ENCODE measurements around the gene STS. TPM values are rescaled to one million over a fixed set of nuclear protein-coding genes. Genes with fewer than 3 reads are reported as not detected.

Gene STS, protein sequence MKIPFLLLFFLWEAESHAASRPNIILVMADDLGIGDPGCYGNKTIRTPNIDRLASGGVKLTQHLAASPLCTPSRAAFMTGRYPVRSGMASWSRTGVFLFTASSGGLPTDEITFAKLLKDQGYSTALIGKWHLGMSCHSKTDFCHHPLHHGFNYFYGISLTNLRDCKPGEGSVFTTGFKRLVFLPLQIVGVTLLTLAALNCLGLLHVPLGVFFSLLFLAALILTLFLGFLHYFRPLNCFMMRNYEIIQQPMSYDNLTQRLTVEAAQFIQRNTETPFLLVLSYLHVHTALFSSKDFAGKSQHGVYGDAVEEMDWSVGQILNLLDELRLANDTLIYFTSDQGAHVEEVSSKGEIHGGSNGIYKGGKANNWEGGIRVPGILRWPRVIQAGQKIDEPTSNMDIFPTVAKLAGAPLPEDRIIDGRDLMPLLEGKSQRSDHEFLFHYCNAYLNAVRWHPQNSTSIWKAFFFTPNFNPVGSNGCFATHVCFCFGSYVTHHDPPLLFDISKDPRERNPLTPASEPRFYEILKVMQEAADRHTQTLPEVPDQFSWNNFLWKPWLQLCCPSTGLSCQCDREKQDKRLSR
- 1.7 TPM for polyA plus RNA-seq (2013, experiment 1 of 2)
- polyA plus RNA-seq (2013, experiment 2 of 2), result 1.4 TPM

DNA sequence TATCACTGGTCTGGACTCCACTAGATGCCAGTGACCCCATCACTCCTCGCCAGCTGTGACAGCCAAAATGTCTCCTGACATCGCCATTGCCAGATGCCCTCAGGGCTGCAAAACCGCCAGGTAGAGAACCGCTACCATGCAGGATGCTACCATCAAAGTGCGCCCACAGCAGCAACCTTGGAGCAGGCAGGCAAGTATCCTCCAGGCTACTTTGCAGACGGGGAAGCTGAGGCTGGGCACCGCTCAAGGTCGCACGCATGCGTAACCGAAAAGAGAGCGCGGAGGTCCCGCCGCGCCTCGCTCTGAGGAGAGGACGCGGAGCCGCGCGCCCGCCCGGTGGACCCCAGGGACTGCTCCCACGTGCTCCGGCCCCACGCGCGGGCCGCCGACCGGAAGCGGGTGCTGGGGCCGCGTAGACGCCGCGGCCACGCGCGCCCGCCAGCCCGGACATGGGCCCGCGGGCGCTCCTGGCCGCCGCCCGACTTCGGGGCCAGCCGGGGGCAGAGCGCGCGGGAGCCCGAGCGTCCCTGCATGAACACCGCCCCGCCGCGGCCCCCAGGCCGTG is at the start of gene STS:
Gene STS (plus strand): TSS at position 300 of the 565 bp plus-strand sequence. CDS start 105,488 bp downstream, outside the sequence.
- Histone ChIP-seq H3K4me3 (ENCODE audit: low read length) (peak within 1 kb of the TSS; percentile 94), H3K9ac (ENCODE audit: low read depth, low read length) (peak within 1 kb of the TSS; percentile 81), H3K36me3 (ENCODE audit: insufficient read depth, low read length) (no peaks in the 10 kb centered on the region), H3K27ac (ENCODE audit: low read depth, low read length) (peak within 1 kb of the TSS; percentile 55), H3K9me3 (ENCODE audit: insufficient read depth, low read depth, low read length) (no peaks in the 10 kb centered on the region), H3K27me3 (ENCODE audit: insufficient read depth, low read length) (no peaks in the 10 kb centered on the region), H3K4me1 (ENCODE audit: insufficient read depth, low read length) (no peaks in the 10 kb centered on the region)
- WGBS, result under 1% methylated on average over 61 of the region's 61 CpGs

DNA sequence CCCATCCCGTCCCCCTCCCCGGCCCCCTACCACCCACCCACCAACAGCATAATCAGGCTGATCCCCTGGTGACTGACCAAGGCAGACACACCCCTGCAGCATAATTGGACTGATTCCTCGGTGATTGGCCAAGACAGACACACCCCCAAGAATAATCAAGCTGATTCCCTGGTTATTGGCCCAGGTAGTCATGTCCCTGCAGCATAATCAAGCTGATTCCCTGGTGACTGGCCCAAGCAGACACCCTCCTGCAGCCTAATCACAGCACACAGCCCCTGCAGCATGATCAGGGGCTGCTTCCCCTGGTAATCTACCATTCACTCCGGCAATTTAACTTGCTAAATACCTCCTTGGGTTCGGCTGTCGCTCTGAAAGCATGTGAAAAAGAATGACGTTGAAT is 47.5 kb upstream of the STS start:
- H3K27me3 ChIP-seq (ENCODE audit: insufficient read depth, low read length), result no peaks in the 10 kb centered on the region
- H3K27ac ChIP-seq (ENCODE audit: low read depth, low read length), result no peak overlapping the region
- no peak overlapping the region for H3K4me3 ChIP-seq (ENCODE audit: low read length)
- H3K36me3 ChIP-seq (ENCODE audit: insufficient read depth, low read length), result no peaks in the 10 kb centered on the region; the same call in 1 of the 2 replicates
- H3K9ac ChIP-seq (ENCODE audit: low read depth, low read length), result no peak overlapping the region
- H3K4me1 ChIP-seq (ENCODE audit: insufficient read depth, low read length), result no peaks in the 10 kb centered on the region
- 36% methylated on average over 5 of the region's 7 CpGs for WGBS
- no peaks in the 10 kb centered on the region for H3K9me3 ChIP-seq (ENCODE audit: insufficient read depth, low read depth, low read length)

DNA sequence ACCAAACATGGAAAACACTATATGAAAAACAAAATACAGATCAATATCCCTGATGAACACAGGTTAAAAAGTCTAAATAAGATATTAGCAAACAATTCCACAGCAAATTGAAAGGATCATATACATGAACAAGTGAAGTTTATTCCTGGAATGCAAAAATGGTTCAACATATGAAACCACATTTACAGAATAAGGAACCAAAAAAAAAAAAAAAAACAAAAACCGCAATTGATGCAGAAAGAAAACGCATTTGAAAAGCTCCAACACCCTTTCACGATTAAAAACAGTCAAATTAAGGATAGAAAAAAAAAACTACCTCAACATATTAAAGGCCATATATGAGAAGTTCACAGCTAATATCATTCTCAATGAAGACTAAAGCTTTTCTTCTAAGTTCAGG is 45.4 kb upstream of the STS start:
- Histone ChIP-seq H3K4me1 (ENCODE audit: insufficient read depth, low read length) (no peaks in the 10 kb centered on the region), H3K36me3 (ENCODE audit: insufficient read depth, low read length) (no peaks in the 10 kb centered on the region; the same call in 1 of the 2 replicates)
- WGBS, result 88% methylated on average over 1 of the region's 3 CpGs

GRCh38 chrX:7106649-7107048 is 40.9 kb upstream of the STS start:
- Histone ChIP-seq H3K36me3 (ENCODE audit: insufficient read depth, low read length) (no peaks in the 10 kb centered on the region; the same call in 1 of the 2 replicates), H3K4me1 (ENCODE audit: insufficient read depth, low read length) (peaks cover 12% of the 10 kb centered on the region; the same call in 1 of the 2 replicates), H3K27ac (ENCODE audit: low read depth, low read length) (no peak overlapping the region), H3K4me3 (ENCODE audit: low read length) (no peak overlapping the region), H3K9ac (ENCODE audit: low read depth, low read length) (no peak overlapping the region), H3K9me3 (ENCODE audit: insufficient read depth, low read depth, low read length) (no peaks in the 10 kb centered on the region), H3K27me3 (ENCODE audit: insufficient read depth, low read length) (no peaks in the 10 kb centered on the region)
- 97% methylated on average over 2 of the region's 2 CpGs for WGBS

More for the DNA sequence above, 45.4 kb upstream of the STS start:
- Histone ChIP-seq H3K4me3 (ENCODE audit: low read length) (no peak overlapping the region), H3K27me3 (ENCODE audit: insufficient read depth, low read length) (no peaks in the 10 kb centered on the region), H3K9me3 (ENCODE audit: insufficient read depth, low read depth, low read length) (no peaks in the 10 kb centered on the region), H3K27ac (ENCODE audit: low read depth, low read length) (no peak overlapping the region), H3K9ac (ENCODE audit: low read depth, low read length) (no peak overlapping the region)

DNA sequence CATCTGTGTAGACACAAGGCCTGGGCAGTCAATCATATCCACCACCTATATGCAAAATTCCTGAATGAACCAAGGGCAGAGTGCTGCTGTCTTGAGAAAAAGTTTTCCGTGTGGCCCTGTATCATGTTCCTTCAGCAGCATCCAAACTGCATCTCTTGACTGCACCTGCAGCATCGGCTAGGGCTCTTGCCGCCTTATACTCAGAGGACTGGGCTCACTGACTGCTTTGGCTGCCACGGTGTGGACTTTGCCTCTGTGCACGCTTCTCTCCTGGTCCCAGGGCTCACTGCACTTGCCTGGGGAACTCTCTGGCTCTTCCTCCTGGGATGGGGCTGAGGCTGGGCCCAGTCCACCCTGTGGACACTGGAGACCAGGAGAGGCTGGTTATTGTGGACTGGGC is 39.5 kb upstream of the STS start:
- no peak overlapping the region for H3K27ac ChIP-seq (ENCODE audit: low read depth, low read length)
- H3K9ac ChIP-seq (ENCODE audit: low read depth, low read length), result no peak overlapping the region
- no peaks in the 10 kb centered on the region; the same call in 1 of the 2 replicates for H3K36me3 ChIP-seq (ENCODE audit: insufficient read depth, low read length)

DNA sequence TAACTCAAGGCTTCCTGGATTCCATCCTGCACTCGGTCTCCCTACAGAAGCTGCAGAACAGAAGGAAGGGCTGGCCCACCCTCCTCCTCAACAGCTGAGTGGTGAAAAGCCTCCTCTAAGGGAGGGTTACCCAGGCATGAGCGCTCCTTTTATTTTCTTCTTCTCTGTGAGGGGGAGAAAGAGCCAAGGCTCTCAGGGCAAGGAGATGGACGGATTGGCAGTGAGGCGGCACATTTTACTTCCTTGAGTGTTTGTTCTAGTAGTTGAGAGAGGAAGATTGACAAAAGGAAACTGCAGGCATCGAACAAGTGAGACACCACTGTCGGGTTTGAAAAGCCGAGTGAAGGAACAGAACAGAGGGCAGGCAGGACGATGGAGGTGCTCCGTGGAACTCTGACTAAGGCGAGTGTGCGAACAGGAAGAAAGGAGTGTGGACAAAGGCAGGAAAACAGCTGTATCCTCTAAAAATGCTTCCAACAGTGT is 38.4 kb upstream of the STS start:
- 76% methylated on average over 11 of the region's 11 CpGs for WGBS
- H3K9ac ChIP-seq (ENCODE audit: low read depth, low read length), result no peak overlapping the region

More for the DNA sequence above, 39.5 kb upstream of the STS start:
- no peaks in the 10 kb centered on the region for H3K27me3 ChIP-seq (ENCODE audit: insufficient read depth, low read length)
- H3K9me3 ChIP-seq (ENCODE audit: insufficient read depth, low read depth, low read length), result no peaks in the 10 kb centered on the region
- WGBS, result 95% methylated on average over 5 of the region's 5 CpGs
- H3K4me1 ChIP-seq (ENCODE audit: insufficient read depth, low read length), result peaks cover 12% of the 10 kb centered on the region; the same call in 1 of the 2 replicates
- no peak overlapping the region for H3K4me3 ChIP-seq (ENCODE audit: low read length)

GRCh38 chrX:7109838-7110793 is 37.4 kb upstream of the STS start:
- 81% methylated on average over 12 of the region's 12 CpGs for WGBS
- Histone ChIP-seq H3K9ac (ENCODE audit: low read depth, low read length) (no peak overlapping the region), H3K9me3 (ENCODE audit: insufficient read depth, low read depth, low read length) (no peaks in the 10 kb centered on the region)

More for the DNA sequence above, 38.4 kb upstream of the STS start:
- Histone ChIP-seq H3K4me1 (ENCODE audit: insufficient read depth, low read length) (peaks cover 12% of the 10 kb centered on the region; the same call in 1 of the 2 replicates), H3K27me3 (ENCODE audit: insufficient read depth, low read length) (no peaks in the 10 kb centered on the region), H3K36me3 (ENCODE audit: insufficient read depth, low read length) (no peaks in the 10 kb centered on the region), H3K9me3 (ENCODE audit: insufficient read depth, low read depth, low read length) (no peaks in the 10 kb centered on the region), H3K4me3 (ENCODE audit: low read length) (no peak overlapping the region), H3K27ac (ENCODE audit: low read depth, low read length) (no peak overlapping the region)

GRCh38 chrX:7110821-7111276 is 36.7 kb upstream of the STS start:
- Histone ChIP-seq H3K4me3 (ENCODE audit: low read length) (no peak overlapping the region), H3K27me3 (ENCODE audit: insufficient read depth, low read length) (no peaks in the 10 kb centered on the region), H3K27ac (ENCODE audit: low read depth, low read length) (no peak overlapping the region), H3K36me3 (ENCODE audit: insufficient read depth, low read length) (no peaks in the 10 kb centered on the region), H3K9me3 (ENCODE audit: insufficient read depth, low read depth, low read length) (no peaks in the 10 kb centered on the region), H3K9ac (ENCODE audit: low read depth, low read length) (no peak overlapping the region), H3K4me1 (ENCODE audit: insufficient read depth, low read length) (peaks cover 12% of the 10 kb centered on the region; the same call in 1 of the 2 replicates)
- WGBS, result 60% methylated on average over 4 of the region's 5 CpGs

More at GRCh38 chrX:7109838-7110793, 37.4 kb upstream of the STS start:
- Histone ChIP-seq H3K27me3 (ENCODE audit: insufficient read depth, low read length) (no peaks in the 10 kb centered on the region), H3K36me3 (ENCODE audit: insufficient read depth, low read length) (no peaks in the 10 kb centered on the region), H3K27ac (ENCODE audit: low read depth, low read length) (no peak overlapping the region), H3K4me1 (ENCODE audit: insufficient read depth, low read length) (peaks cover 12% of the 10 kb centered on the region; the same call in 1 of the 2 replicates), H3K4me3 (ENCODE audit: low read length) (no peak overlapping the region)

DNA sequence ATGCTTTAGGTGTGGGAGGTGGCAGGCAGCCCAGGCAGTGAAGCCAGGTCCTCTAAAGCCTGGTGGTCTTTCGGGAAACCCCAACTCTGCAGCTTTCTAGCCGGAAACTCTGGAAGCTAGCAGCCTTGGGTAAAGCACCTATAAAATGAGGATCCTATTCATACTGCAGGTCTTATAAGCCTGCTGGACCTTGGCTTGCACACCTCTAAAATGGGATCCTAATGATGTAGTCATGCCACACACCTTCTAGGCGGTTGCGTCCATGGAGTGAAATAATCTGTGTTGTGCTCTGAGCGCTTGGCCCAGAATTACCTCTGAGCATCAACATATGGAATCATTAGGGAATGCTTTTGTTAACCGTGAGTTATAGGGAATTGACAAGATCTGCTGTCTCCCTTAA is 36.0 kb upstream of the STS start:
- WGBS, result 94% methylated on average over 6 of the region's 6 CpGs
- no peaks in the 10 kb centered on the region for H3K27me3 ChIP-seq (ENCODE audit: insufficient read depth, low read length)
- no peak overlapping the region for H3K4me3 ChIP-seq (ENCODE audit: low read length)
- H3K9ac ChIP-seq (ENCODE audit: low read depth, low read length), result no peak overlapping the region
- H3K27ac ChIP-seq (ENCODE audit: low read depth, low read length), result no peak overlapping the region
- peaks cover 12% of the 10 kb centered on the region; the same call in 1 of the 2 replicates for H3K4me1 ChIP-seq (ENCODE audit: insufficient read depth, low read length)
- H3K36me3 ChIP-seq (ENCODE audit: insufficient read depth, low read length), result no peaks in the 10 kb centered on the region
- H3K9me3 ChIP-seq (ENCODE audit: insufficient read depth, low read depth, low read length), result no peaks in the 10 kb centered on the region

GRCh38 chrX:7112071-7112470 is 35.4 kb upstream of the STS start:
- no peak overlapping the region for H3K4me3 ChIP-seq (ENCODE audit: low read length)
- H3K9ac ChIP-seq (ENCODE audit: low read depth, low read length), result no peak overlapping the region
- no peaks in the 10 kb centered on the region for H3K36me3 ChIP-seq (ENCODE audit: insufficient read depth, low read length)
- peaks cover 12% of the 10 kb centered on the region; the same call in 1 of the 2 replicates for H3K4me1 ChIP-seq (ENCODE audit: insufficient read depth, low read length)
- H3K27ac ChIP-seq (ENCODE audit: low read depth, low read length), result no peak overlapping the region
- 97% methylated on average over 7 of the region's 7 CpGs for WGBS
- no peaks in the 10 kb centered on the region for H3K27me3 ChIP-seq (ENCODE audit: insufficient read depth, low read length)
- H3K9me3 ChIP-seq (ENCODE audit: insufficient read depth, low read depth, low read length), result no peaks in the 10 kb centered on the region
